Suppressor macrophage (primary cell): ENCODE data around the gene SNX21.
"Not testable (repeated sequence)": the region's sequence is repeated elsewhere in the genome, so short reads cannot be mapped to it uniquely, and the experiment has no call there.

Experiments
- DNase-seq, 4 experiments: peaks; one replicate each; pipeline ENCODE4 v3.0.0-alpha.2; 2020 to 2022

Gene SNX21

GRCh38 chr20:45823949-45824835 lies 9.4 kb upstream of the SNX21 start:
- peak in 3 of 4 experiments; percentile 42 to 70 (median 56) for DNase-seq

GRCh38 chr20:45826381-45827019 lies 7.1 kb upstream of the SNX21 start:
- no peak for DNase-seq

GRCh38 chr20:45827030-45827652 lies 6.5 kb upstream of the SNX21 start, which contains the start of gene TNNC2:
TSS of gene TNNC2 (minus strand) at chr20:45827312. CDS start at chr20:45827248, 64 bp downstream.
- no peak for DNase-seq

GRCh38 chr20:45827712-45828111 lies 5.9 kb upstream of the SNX21 start:
- DNase-seq = no peak

- DNase-seq = no peak
Measured at GRCh38 chr20:45828589-45828988, 5.0 kb upstream of the SNX21 start.

GRCh38 chr20:45829673-45830106 lies 3.9 kb upstream of the SNX21 start:
- DNase-seq = not testable (repeated sequence)

GRCh38 chr20:45832619-45833018 lies 980 bp upstream of the SNX21 start:
- DNase-seq = no peak

GRCh38 chr20:45833883-45834796 lies 541 bp downstream of the SNX21 start:
- DNase-seq = peak; percentile 23 to 61 (median 38)

- DNase-seq = no peak
Measured at GRCh38 chr20:45834797-45835161, 1.2 kb downstream of the SNX21 start.

- peak; percentile 17 to 61 (median 37) for DNase-seq
Measured at GRCh38 chr20:45835329-45835765, 1.7 kb downstream of the SNX21 start.

- DNase-seq = no peak
Measured at GRCh38 chr20:45835825-45836224, 2.2 kb downstream of the SNX21 start.

GRCh38 chr20:45836841-45837240 lies 3.2 kb downstream of the SNX21 start:
- DNase-seq = no peak

- no peak for DNase-seq
Measured at GRCh38 chr20:45840700-45841198, 7.2 kb downstream of the SNX21 start.

GRCh38 chr20:45841407-45842129 lies 8.0 kb downstream of the SNX21 start:
- DNase-seq = no peak

- DNase-seq = peak; percentile 39 to 61 (median 51)
Measured at GRCh38 chr20:45842169-45842812, 8.7 kb downstream of the SNX21 start.

- no peak for DNase-seq
Measured at GRCh38 chr20:45843506-45843905, 9.9 kb downstream of the SNX21 start.

- no peak for DNase-seq
Measured at GRCh38 chr20:45845452-45845851, 11.9 kb downstream of the SNX21 start.

- no peak for DNase-seq
Measured at GRCh38 chr20:45848421-45848820, 14.8 kb downstream of the SNX21 start.

GRCh38 chr20:45848969-45849582 lies 15.5 kb downstream of the SNX21 start:
- no peak for DNase-seq

GRCh38 chr20:45850238-45850637 lies 16.6 kb downstream of the SNX21 start:
- DNase-seq = no peak
